WTC11 (cell line): ENCODE results near the gene CLDN9.

Experiments
- ATF3 ChIP-seq: sonication (generic); formaldehyde crosslinking; conservative IDR thresholded peaks from 2 replicates; pipeline ENCODE4 v1.8.1; 2022; ENCODE audit warnings: mild to moderate bottlenecking, missing genetic modification reagents
- ATF6 ChIP-seq: sonication (generic); formaldehyde crosslinking; IDR thresholded peaks from 2 replicates; pipeline ENCODE4 v1.8.1; 2023; ENCODE audit warnings: mild to moderate bottlenecking, missing genetic modification reagents
- CREM ChIP-seq: sonication (generic); formaldehyde crosslinking; IDR thresholded peaks from 2 replicates; pipeline ENCODE4 v1.8.1; 2022; ENCODE audit warnings: mild to moderate bottlenecking, missing genetic modification reagents, moderate library complexity
- CTCF ChIP-seq: fragments of 200-600 bp; IDR thresholded peaks from 2 replicates; pipeline ENCODE4 v1.8.0; 2022; ENCODE audit warnings: antibody characterized with exemption
- E2F5 ChIP-seq: sonication (generic); formaldehyde crosslinking; IDR thresholded peaks from 2 replicates; pipeline ENCODE4 v1.8.1; 2022; ENCODE audit warnings: mild to moderate bottlenecking, moderate library complexity, missing genetic modification reagents
- ERG ChIP-seq: fragments of 250-450 bp; sonication (Bioruptor Pico); IDR thresholded peaks from 2 replicates; pipeline ENCODE4 v1.8.0; 2021; ENCODE audit warnings: mild to moderate bottlenecking
- FOXJ3 ChIP-seq: sonication (generic); formaldehyde crosslinking; IDR thresholded peaks from 2 replicates; pipeline ENCODE4 v1.9.0; 2021; ENCODE audit warnings: missing genetic modification reagents, mild to moderate bottlenecking, borderline replicate concordance
- JUN ChIP-seq: sonication (generic); formaldehyde crosslinking; IDR thresholded peaks from 2 replicates; pipeline ENCODE4 v1.8.0; 2023; ENCODE audit warnings: mild to moderate bottlenecking, missing genetic modification reagents
- MAX ChIP-seq: sonication (generic); formaldehyde crosslinking; IDR thresholded peaks from 2 replicates; pipeline ENCODE4 v1.8.0; 2022; ENCODE audit warnings: mild to moderate bottlenecking, missing genetic modification reagents
- ZNF121 ChIP-seq: sonication (generic); formaldehyde crosslinking; IDR thresholded peaks from 2 replicates; pipeline ENCODE4 v1.8.0; 2023; ENCODE audit warnings: missing genetic modification reagents

GRCh38 chr16:3003582-3004270 lies 9.0 kb upstream of the CLDN9 start:
- TF ChIP-seq FOXJ3 (CRISPR knock-in tag) = no peak
- TF ChIP-seq CTCF = no peak
- no peak for TF ChIP-seq ERG
- TF ChIP-seq CREM (CRISPR knock-in tag) = no peak
- no peak for TF ChIP-seq ATF6
- TF ChIP-seq ZNF121 (CRISPR knock-in tag) = no peak
- TF ChIP-seq JUN = no peak
- peak; percentile 88 for TF ChIP-seq E2F5
- no peak for TF ChIP-seq ATF3
- TF ChIP-seq MAX (CRISPR knock-in tag) = peak; percentile 69
